GM12875 (cell line): Measurements from ENCODE around the gene RGS12.

Experiments
- H3K4me3 ChIP-seq: one replicate; pipeline ENCODE4 v1.5.1; 2011; ENCODE audit warnings: low read depth, low read length, control low read depth
- CTCF ChIP-seq: IDR thresholded peaks from 2 replicates; pipeline ENCODE4 v1.5.1; 2011; ENCODE audit warnings: low read depth, mild to moderate bottlenecking, control low read depth, inconsistent platforms, low read length, moderate library complexity, borderline replicate concordance; ENCODE audit not compliant: insufficient read depth

RGS12 gene

GRCh38 chr4:3340038-3340699 is 47.3 kb downstream of the RGS12 start:
- H3K4me3 ChIP-seq: no peak overlapping the region
- no peak for TF ChIP-seq CTCF

DNA sequence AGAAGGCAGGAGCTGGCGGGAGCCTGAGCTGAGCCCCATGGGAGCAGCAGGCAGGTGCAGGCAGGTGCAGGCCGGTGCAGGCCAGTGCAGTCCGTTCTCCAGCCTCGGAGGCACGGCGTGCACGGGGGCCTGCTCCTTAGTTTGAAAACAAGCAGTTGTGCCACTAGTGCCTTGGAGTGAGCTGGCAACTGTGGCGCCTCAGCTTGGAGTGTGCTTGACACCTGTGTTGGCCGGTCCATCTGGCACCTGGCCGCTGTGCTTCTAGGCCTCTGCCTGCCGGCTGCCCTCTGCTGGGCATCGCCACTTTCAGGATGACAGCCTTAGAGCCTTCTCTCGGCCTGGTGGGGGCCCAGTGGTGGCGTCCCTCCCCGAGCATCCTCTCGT is 47.9 kb downstream of the RGS12 start:
- H3K4me3 ChIP-seq: no peak overlapping the region
- TF ChIP-seq CTCF: no peak

DNA sequence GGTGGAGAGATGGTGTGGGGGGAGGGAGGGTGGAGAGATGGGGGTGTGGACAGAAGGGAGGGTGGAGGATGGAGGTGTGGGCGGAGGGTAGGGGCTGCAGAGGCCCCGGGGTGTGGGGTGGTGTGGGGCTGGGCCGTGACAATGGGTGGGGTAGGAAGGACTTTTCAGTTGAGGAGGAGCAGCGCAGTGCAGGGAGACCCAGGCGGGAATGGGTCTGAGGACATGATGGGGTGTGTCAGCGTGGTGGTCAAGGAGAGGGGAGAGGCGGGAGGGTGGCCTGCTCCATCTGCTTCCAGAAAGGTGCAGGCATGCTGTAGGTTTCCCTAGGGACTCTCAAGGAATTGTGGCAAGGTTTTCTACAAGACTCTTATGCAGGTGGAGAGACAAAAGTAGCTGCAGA is 48.9 kb downstream of the RGS12 start:
- TF ChIP-seq CTCF: no peak
- H3K4me3 ChIP-seq: no peak overlapping the region

- no peak overlapping the region for H3K4me3 ChIP-seq
- no peak for TF ChIP-seq CTCF
Measured at GRCh38 chr4:3342182-3342854, 49.5 kb downstream of the RGS12 start.
